HCT116 (cell line): Measurements from ENCODE around the gene FRMD4A. TPM values are rescaled to one million over a fixed set of nuclear protein-coding genes. Genes with fewer than 3 reads are reported as not detected.

Experiments used
- ATAC-seq: fragments of 200-7000 bp; cut with Tn5 transposase; 2 replicates; pipeline ENCODE4 v1.9.1; 2020; ENCODE audit warnings: mild to moderate bottlenecking, moderate library complexity
- BruUV-seq: library from RNA; stranded (reverse); fragments of 400-500 nt; replicated peaks from 2 replicates; lab custom pipeline; 2021; lab: Mats Ljungman, UMichigan
- CTCF ChIA-PET: fragments of 300-600 bp; sonication (Branson Sonifier 250); formaldehyde crosslinking; loops from one replicate; lab custom pipeline; 2021; ENCODE audit warnings: antibody characterized with exemption; lab: Charles Lee
- POLR2A ChIA-PET: fragments of 300-600, 350-600 bp; sonication (Branson Sonifier 250); formaldehyde crosslinking; loops from one replicate; lab custom pipeline; 2021; ENCODE audit warnings: antibody characterized with exemption; lab: Charles Lee
- RAD21 ChIA-PET, 2 experiments: fragments of 300-600 bp; sonication (Branson Sonifier 250); formaldehyde crosslinking; loops; one replicate each; lab custom pipeline; 2023; ENCODE audit warnings: low total read pairs in 2 of 2; ENCODE audit not compliant: uncharacterized antibody in 2 of 2, unreplicated experiment in 2 of 2, low non-redundant PET in 1 of 2; lab: Charles Lee
- DNase-seq: peaks from one replicate; pipeline ENCODE4 v3.0.0-alpha.2; 2010; ENCODE audit warnings: low read depth, low spot score
- H2AFZ ChIP-seq: fragments of 200-600 bp; shearing (Covaris generic), sonication (generic); 2 replicates; pipeline ENCODE4 v1.6.1; 2017; ENCODE audit warnings: low read depth, mixed run types, mixed read lengths, antibody characterized with exemption, low read length; ENCODE audit not compliant: poor library complexity, severe bottlenecking
- H3K27ac ChIP-seq: 2 replicates; pipeline ENCODE4 v1.5.1; 2012; ENCODE audit warnings: low read depth, low read length
- H3K27me3 ChIP-seq: fragments of 200-600 bp; sonication (generic); 2 replicates; pipeline ENCODE4 v1.6.1; 2016; ENCODE audit warnings: mixed run types, low read length, mixed read lengths; ENCODE audit not compliant: insufficient read depth
- H3K36me3 ChIP-seq, 2 experiments: fragments of 200-500 bp in 1 of 2; fragments of 200-600 bp in 1 of 2; sonication (Bioruptor generic) in 1 of 2; sonication (generic) in 1 of 2; 2 replicates each; pipeline versions ENCODE4 v1.5.1 to v1.6.1; 2014 to 2016; ENCODE audit warnings: low read length in 2 of 2, inconsistent platforms in 1 of 2, mixed read lengths in 1 of 2, mixed run types in 1 of 2; ENCODE audit not compliant: insufficient read depth in 2 of 2, control insufficient read depth in 1 of 2
- H3K4me1 ChIP-seq, 2 experiments: fragments of 200-600 bp in 1 of 2; sonication (generic) in 1 of 2; 2 replicates each; pipeline versions ENCODE4 v1.5.1 to v1.6.1; 2012 to 2017; ENCODE audit warnings: low read length in 2 of 2, inconsistent platforms in 1 of 2, mild to moderate bottlenecking in 1 of 2, mixed read lengths in 1 of 2, mixed run types in 1 of 2, moderate library complexity in 1 of 2; ENCODE audit not compliant: insufficient read depth in 2 of 2, control insufficient read depth in 1 of 2
- H3K4me2 ChIP-seq: fragments of 200-600 bp; sonication (generic); 2 replicates; pipeline ENCODE4 v1.6.1; 2017; ENCODE audit warnings: mixed run types, low read length, mixed read lengths
- H3K4me3 ChIP-seq, 2 experiments: fragments of 200-600 bp in 1 of 2; sonication (generic) in 1 of 2; replicated peaks in 1 of 2; 2 replicates each; pipeline ENCODE4 v1.5.1; 2011 to 2016; ENCODE audit warnings: low read length in 2 of 2, control low read depth in 1 of 2, low read depth in 1 of 2, mild to moderate bottlenecking in 1 of 2, mixed read lengths in 1 of 2, mixed run types in 1 of 2
- H3K79me2 ChIP-seq: fragments of 200-600 bp; sonication (generic); 2 replicates; pipeline ENCODE4 v1.6.1; 2017; ENCODE audit warnings: mild to moderate bottlenecking, mixed run types, low read length, moderate library complexity, mixed read lengths; ENCODE audit not compliant: insufficient read depth
- H3K9ac ChIP-seq: fragments of 200-600 bp; sonication (generic); 2 replicates; pipeline ENCODE4 v1.6.1; 2016; ENCODE audit warnings: low read length, mixed read lengths
- H3K9me2 ChIP-seq: fragments of 200-600 bp; sonication (generic), shearing (Covaris generic); 2 replicates; pipeline ENCODE4 v1.6.1; 2017; ENCODE audit warnings: mixed run types, mild to moderate bottlenecking, moderate library complexity; ENCODE audit not compliant: insufficient read depth
- H3K9me3 ChIP-seq, 2 experiments: fragments of 200-500 bp in 1 of 2; fragments of 200-600 bp in 1 of 2; sonication (Bioruptor generic) in 1 of 2; sonication (generic) in 1 of 2; 2 replicates each; pipeline ENCODE4 v1.6.1; 2014 to 2017; ENCODE audit warnings: low read length in 2 of 2, mixed read lengths in 2 of 2, inconsistent platforms in 1 of 2, low read depth in 1 of 2, mild to moderate bottlenecking in 1 of 2, mixed run types in 1 of 2, moderate library complexity in 1 of 2; ENCODE audit not compliant: control insufficient read depth in 1 of 2, insufficient read depth in 1 of 2
- H4K20me1 ChIP-seq: fragments of 200-600 bp; sonication (generic), shearing (Covaris generic); 2 replicates; pipeline ENCODE4 v1.6.1; 2017; ENCODE audit warnings: mixed run types, mild to moderate bottlenecking, moderate library complexity; ENCODE audit not compliant: insufficient read depth
- CEBPB ChIP-seq: IDR thresholded peaks from 2 replicates; pipeline ENCODE4 v1.6.1; 2012; ENCODE audit warnings: low read depth
- EGR1 ChIP-seq: IDR thresholded peaks from 2 replicates; pipeline ENCODE4 v1.6.1; 2012; ENCODE audit warnings: low read depth
- EZH2 ChIP-seq: fragments of 200-600 bp; sonication (generic); IDR thresholded peaks from 2 replicates; pipeline ENCODE4 v1.6.1; 2017; ENCODE audit warnings: antibody characterized with exemption, mixed run types
- EZH2phosphoT487 ChIP-seq: fragments of 200-600 bp; IDR thresholded peaks from 2 replicates; pipeline ENCODE4 v1.6.1; 2018; ENCODE audit warnings: antibody characterized with exemption, borderline replicate concordance
- FOSL1 ChIP-seq: IDR thresholded peaks from 2 replicates; pipeline ENCODE4 v1.6.1; 2012; ENCODE audit warnings: low read depth
- POLR2A ChIP-seq: IDR thresholded peaks from 2 replicates; pipeline ENCODE4 v1.7.0; 2011; ENCODE audit warnings: borderline replicate concordance; ENCODE audit not compliant: insufficient read depth, insufficient read length; ENCODE audit errors: extremely low read depth
- POLR2AphosphoS5 ChIP-seq: IDR thresholded peaks from 2 replicates; pipeline ENCODE4 v1.6.1; 2011; ENCODE audit warnings: mild to moderate bottlenecking, low read depth, low read length, moderate library complexity
- RAD21 ChIP-seq: IDR thresholded peaks from 2 replicates; pipeline ENCODE4 v1.6.1; 2012; ENCODE audit warnings: low read depth, mild to moderate bottlenecking
- SIN3A ChIP-seq: IDR thresholded peaks from 2 replicates; pipeline ENCODE4 v1.6.1; 2012; ENCODE audit warnings: low read depth
- TCF7L2 ChIP-seq: IDR thresholded peaks from 2 replicates; pipeline ENCODE4 v1.7.0; 2011; ENCODE audit warnings: borderline replicate concordance, inconsistent platforms; ENCODE audit not compliant: insufficient read depth, insufficient read length; ENCODE audit errors: extremely low read depth
- YY1 ChIP-seq: IDR thresholded peaks from 2 replicates; pipeline ENCODE4 v1.6.1; 2011; ENCODE audit warnings: low read length, low read depth, moderate library complexity, mild to moderate bottlenecking; ENCODE audit not compliant: insufficient replicate concordance; ENCODE audit errors: extremely low read depth
- ZFX ChIP-seq: fragments of 450-650 bp; IDR thresholded peaks from 2 replicates; pipeline ENCODE4 v1.6.1; 2017
- ZNF274 ChIP-seq: fragments of 200-500 bp; sonication (Bioruptor generic); IDR thresholded peaks from 2 replicates; pipeline ENCODE4 v1.6.1; 2014; ENCODE audit warnings: mild to moderate bottlenecking, low read depth, low read length, inconsistent platforms
- intact Hi-C: fragments of 100-400 bp; cut with micrococcal nuclease; formaldehyde crosslinking; loops from 2 replicates; pipeline ENCODE4 v1.10.0; 2022
- total RNA-seq: library from RNA; stranded (reverse); gene quantifications from one replicate; pipeline ENCODE4 v1.2.1, GENCODE V29; 2021; ENCODE audit not compliant: unreplicated experiment
- TF ChIP-seq, protein P1 (sequence below): IDR thresholded peaks from 2 replicates; pipeline ENCODE4 v1.6.1; 2012; ENCODE audit warnings: low read depth
- TF ChIP-seq, protein P2 (sequence below): IDR thresholded peaks from 2 replicates; pipeline ENCODE4 v1.6.1; 2012

The FRMD4A gene
- total RNA-seq, 1 experiment from 2014 or later = 0.20 TPM

DNA sequence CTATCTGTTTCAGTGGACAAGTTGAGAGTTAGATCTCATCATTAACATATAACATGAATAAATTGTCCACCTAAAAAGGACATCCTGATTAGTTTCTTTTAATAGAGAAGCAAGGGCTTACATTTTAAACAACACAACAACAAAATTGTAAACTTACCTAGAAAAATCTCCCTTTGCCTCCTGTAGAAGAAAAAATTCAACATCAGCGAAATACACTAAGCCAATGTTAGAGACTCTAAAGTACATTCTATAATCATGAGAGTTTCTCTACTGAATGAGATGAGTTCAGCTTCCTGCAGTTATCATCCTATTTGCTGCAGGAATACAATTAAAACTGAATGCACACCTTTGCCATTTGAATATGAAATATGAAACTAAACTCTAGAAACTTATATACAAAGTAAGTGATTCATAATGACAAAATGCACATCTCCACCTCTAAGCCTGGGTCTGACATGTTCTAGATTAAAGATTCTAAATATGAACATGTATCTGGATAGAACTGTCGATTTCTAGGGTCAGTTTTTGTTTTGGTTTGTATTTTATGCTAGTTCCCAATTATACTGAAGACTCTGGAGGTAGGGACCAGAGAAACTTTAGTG is 569.1 kb downstream of the FRMD4A start:
- H3K9me2 ChIP-seq = no peaks in the 10 kb centered on the region
- ATAC-seq (no peak), DNase-seq (no peak)
- H3K36me3 ChIP-seq = no peaks in the 10 kb centered on the region
- H3K27me3 ChIP-seq = no peaks in the 10 kb centered on the region; the same call in 1 of the 2 replicates
- H3K4me3 ChIP-seq = no peak overlapping the region
- no TSS peak for BruUV-seq
- ChIA-PET RAD21 (no interaction called here), CTCF (no interaction called here), POLR2A (no interaction called here)
- intact Hi-C loops = no loop called here
- no peaks in the 10 kb centered on the region for H4K20me1 ChIP-seq
- no peaks in the 10 kb centered on the region for H3K79me2 ChIP-seq
- no peak overlapping the region for H3K4me2 ChIP-seq
- H3K9me3 ChIP-seq = no peaks in the 10 kb centered on the region
- peaks cover 11 to 15% of the 10 kb centered on the region in 2 experiments for H3K4me1 ChIP-seq
- H3K27ac ChIP-seq = no peak overlapping the region
- H3K9ac ChIP-seq = no peak overlapping the region
- no peak overlapping the region for H2AFZ ChIP-seq
- TF ChIP-seq YY1 (no peak), TCF7L2 (no peak), EZH2phosphoT487 (no peak), SIN3A (no peak), RAD21 (no peak), FOSL1 (no peak), CEBPB (no peak), ZFX (no peak), EZH2 (no peak), POLR2AphosphoS5 (no peak), EGR1 (no peak), ZNF274 (no peak), POLR2A (no peak)
- TF ChIP-seq, protein P1, sequence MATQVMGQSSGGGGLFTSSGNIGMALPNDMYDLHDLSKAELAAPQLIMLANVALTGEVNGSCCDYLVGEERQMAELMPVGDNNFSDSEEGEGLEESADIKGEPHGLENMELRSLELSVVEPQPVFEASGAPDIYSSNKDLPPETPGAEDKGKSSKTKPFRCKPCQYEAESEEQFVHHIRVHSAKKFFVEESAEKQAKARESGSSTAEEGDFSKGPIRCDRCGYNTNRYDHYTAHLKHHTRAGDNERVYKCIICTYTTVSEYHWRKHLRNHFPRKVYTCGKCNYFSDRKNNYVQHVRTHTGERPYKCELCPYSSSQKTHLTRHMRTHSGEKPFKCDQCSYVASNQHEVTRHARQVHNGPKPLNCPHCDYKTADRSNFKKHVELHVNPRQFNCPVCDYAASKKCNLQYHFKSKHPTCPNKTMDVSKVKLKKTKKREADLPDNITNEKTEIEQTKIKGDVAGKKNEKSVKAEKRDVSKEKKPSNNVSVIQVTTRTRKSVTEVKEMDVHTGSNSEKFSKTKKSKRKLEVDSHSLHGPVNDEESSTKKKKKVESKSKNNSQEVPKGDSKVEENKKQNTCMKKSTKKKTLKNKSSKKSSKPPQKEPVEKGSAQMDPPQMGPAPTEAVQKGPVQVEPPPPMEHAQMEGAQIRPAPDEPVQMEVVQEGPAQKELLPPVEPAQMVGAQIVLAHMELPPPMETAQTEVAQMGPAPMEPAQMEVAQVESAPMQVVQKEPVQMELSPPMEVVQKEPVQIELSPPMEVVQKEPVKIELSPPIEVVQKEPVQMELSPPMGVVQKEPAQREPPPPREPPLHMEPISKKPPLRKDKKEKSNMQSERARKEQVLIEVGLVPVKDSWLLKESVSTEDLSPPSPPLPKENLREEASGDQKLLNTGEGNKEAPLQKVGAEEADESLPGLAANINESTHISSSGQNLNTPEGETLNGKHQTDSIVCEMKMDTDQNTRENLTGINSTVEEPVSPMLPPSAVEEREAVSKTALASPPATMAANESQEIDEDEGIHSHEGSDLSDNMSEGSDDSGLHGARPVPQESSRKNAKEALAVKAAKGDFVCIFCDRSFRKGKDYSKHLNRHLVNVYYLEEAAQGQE = no peak
- TF ChIP-seq, protein P2, sequence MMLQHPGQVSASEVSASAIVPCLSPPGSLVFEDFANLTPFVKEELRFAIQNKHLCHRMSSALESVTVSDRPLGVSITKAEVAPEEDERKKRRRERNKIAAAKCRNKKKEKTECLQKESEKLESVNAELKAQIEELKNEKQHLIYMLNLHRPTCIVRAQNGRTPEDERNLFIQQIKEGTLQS = no peak
